Measurements from ENCODE around the gene BCAS3. TPM values are rescaled to one million over a fixed set of nuclear protein-coding genes. Genes with fewer than 3 reads are reported as not detected.

The BCAS3 gene
- total RNA-seq, 4 donors from 2014 or later = 18.2 to 60.6 (median 23.4) TPM

DNA sequence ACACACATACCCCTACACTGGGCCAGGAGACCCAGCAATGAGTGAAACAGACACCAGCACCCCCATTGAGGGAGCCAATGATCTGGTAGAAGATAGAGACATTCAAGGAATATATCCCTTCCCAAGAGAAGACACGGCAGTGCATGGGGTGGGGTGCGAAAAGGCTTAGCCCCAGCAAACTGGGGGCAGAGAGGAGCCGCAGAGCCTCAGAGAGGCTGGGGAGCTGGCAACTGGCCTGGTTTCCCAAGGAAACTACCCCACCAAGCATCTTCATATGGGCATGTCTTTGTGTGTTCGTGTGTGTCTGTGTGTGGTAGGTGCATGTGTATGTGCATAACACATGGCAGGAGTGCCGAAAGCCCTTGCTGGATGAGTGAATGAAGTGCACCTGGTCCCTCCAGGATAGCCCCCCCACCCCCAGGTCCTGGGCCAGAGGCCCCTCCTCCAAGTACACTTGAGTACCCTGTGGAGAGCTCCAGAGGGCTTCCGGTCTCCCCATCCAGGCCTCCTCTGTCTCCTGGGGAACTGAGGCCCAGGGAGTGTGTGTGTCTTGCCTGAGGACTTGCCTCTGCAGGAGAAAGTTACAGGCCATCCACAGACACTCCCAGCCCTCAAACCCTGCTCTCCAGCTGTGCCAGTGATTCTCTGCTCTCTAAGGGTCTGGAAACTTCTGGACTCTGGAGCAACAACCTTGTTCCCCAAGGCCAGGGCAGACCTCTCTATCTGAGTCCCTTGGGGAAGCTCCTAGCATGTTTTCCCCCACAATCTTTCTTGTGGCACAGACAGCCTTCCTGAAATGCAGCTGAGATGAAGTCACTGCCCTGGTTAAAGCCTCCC is 737.9 kb downstream of the BCAS3 start:
- H3K27me3 ChIP-seq = peaks cover 8 to 16% (median 14%) of the 10 kb centered on the region in 3 donors
- peaks cover 0 to 14% of the 10 kb centered on the region in 2 donors for H3K4me1 ChIP-seq
- H3K9me3 ChIP-seq = no peaks in the 10 kb centered on the region
- intact Hi-C loops (cut with DNase I; ENCODE audit: low total_unique reads) (loop anchor here (10.0 kb wide), 1 partner anchor 449 kb away; the partner anchor contains the start of gene BRIP1), in situ Hi-C loops (cut with MboI; ENCODE audit: low sequenced_read_pairs in 4 of 4) (no loop called here)
- no peak overlapping the region for H3K27ac ChIP-seq
- TF ChIP-seq, protein P1, sequence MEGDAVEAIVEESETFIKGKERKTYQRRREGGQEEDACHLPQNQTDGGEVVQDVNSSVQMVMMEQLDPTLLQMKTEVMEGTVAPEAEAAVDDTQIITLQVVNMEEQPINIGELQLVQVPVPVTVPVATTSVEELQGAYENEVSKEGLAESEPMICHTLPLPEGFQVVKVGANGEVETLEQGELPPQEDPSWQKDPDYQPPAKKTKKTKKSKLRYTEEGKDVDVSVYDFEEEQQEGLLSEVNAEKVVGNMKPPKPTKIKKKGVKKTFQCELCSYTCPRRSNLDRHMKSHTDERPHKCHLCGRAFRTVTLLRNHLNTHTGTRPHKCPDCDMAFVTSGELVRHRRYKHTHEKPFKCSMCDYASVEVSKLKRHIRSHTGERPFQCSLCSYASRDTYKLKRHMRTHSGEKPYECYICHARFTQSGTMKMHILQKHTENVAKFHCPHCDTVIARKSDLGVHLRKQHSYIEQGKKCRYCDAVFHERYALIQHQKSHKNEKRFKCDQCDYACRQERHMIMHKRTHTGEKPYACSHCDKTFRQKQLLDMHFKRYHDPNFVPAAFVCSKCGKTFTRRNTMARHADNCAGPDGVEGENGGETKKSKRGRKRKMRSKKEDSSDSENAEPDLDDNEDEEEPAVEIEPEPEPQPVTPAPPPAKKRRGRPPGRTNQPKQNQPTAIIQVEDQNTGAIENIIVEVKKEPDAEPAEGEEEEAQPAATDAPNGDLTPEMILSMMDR (IDR thresholded peaks at IDR 0.05 in 4 of 5, conservative IDR thresholded peaks at IDR 0.05 in 1 of 5) = no peak
- TF ChIP-seq POLR2A (IDR thresholded peaks at IDR 0.05) = no peak
- peak in 1 of 2 donors; percentile 10 for DNase-seq
- no peaks in the 10 kb centered on the region for H3K36me3 ChIP-seq
- ATAC-seq = no peak
- no peak overlapping the region for H3K4me3 ChIP-seq

DNA sequence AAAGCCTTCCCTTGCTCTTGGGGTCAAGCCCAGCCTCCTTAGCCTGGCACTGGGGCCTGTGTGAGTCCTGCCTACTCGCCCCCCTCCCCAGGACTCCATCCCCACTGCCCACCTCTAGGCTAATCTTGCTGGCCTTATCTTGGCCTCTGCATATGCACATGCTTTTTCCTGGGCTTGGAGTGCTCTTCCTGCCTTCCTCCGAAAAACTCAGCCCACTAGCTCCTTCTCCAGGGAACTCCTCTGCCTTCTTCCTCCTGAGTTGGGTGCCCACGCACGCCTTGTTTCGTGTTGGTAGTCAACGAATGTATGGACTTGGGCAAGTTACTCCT is 738.5 kb downstream of the BCAS3 start:
- H3K36me3 ChIP-seq = no peaks in the 10 kb centered on the region
- in situ Hi-C loops (cut with MboI; ENCODE audit: low sequenced_read_pairs in 4 of 4) (no loop called here), intact Hi-C loops (cut with DNase I; ENCODE audit: low total_unique reads) (loop anchor here (10.0 kb wide), 1 partner anchor 449 kb away; the partner anchor contains the start of gene BRIP1)
- no peak for ATAC-seq
- H3K4me3 ChIP-seq = peak overlapping the region in 1 of 4 donors; percentile 15
- peaks cover 0 to 13% of the 10 kb centered on the region in 2 donors for H3K4me1 ChIP-seq
- no peaks in the 10 kb centered on the region for H3K9me3 ChIP-seq
- DNase-seq = no peak
- no peak for TF ChIP-seq POLR2A (IDR thresholded peaks at IDR 0.05)
- TF ChIP-seq, protein P1 (IDR thresholded peaks at IDR 0.05 in 4 of 5, conservative IDR thresholded peaks at IDR 0.05 in 1 of 5) = no peak
- H3K27me3 ChIP-seq = peaks cover 7 to 13% (median 13%) of the 10 kb centered on the region in 3 donors
- H3K27ac ChIP-seq = peak overlapping the region in 3 of 4 donors; percentile 22 to 50 (median 31)

DNA sequence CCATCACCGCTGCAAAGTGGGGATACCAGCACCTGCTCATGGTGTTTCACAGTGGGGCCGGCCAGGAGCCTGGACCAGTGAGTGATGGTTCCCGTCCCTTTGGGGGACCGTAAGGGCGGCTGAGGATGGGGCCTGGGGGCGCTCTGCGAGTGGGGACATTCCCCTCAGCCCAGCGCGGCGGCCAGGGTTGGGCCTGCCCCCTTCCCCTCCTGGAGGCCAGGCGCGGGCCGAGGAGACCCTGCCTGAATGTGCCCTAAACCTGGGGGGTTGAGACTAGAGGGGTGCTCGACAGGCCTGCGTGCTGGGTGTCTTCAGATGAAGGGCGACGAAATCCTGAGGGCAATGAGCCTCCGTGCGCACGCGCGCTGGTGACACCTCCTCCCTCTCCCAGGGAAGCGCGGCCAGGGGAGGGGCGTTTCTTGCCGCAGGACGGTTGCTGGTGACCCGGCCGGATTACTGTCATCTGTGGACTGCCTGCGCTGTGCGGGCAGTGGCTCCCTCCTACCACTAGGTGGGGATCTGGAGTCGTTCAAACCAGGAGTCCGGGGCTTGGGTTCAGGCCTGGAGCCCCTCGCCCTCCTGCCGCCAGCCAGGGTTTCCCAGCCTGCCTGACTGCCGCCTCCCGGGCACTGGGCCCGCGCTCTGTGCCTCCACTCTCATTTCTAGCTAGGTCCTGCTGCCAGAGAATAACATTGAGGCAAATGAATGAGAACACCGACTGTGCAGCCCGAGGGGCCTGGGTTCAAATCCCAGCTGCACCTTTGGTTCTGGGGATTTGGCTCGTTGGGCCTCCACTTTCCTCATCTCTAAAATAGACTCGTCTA is 739.1 kb downstream of the BCAS3 start:
- no peaks in the 10 kb centered on the region for H3K36me3 ChIP-seq
- peak; percentile 58 to 75 for DNase-seq
- peak overlapping the region; percentile 1 to 40 (median 18) for H3K4me3 ChIP-seq
- TF ChIP-seq POLR2A (IDR thresholded peaks at IDR 0.05) = no peak
- TF ChIP-seq, protein P1 (IDR thresholded peaks at IDR 0.05 in 4 of 5, conservative IDR thresholded peaks at IDR 0.05 in 1 of 5) = peak; percentile 61 to 91 (median 85)
- intact Hi-C loops (cut with DNase I; ENCODE audit: low total_unique reads) = loop anchor here (1.0 to 10.0 kb wide), 2 partner anchors 135 to 448 kb away; partner anchors contain the start of gene BRIP1
- H3K4me1 ChIP-seq = peaks cover 0 to 7% of the 10 kb centered on the region in 2 donors
- peak overlapping the region in 3 of 4 donors; percentile 22 to 50 (median 31) for H3K27ac ChIP-seq
- ATAC-seq = peak; percentile 21 to 42
- H3K27me3 ChIP-seq = peaks cover 8 to 13% (median 10%) of the 10 kb centered on the region in 3 donors
- H3K9me3 ChIP-seq = no peaks in the 10 kb centered on the region
- in situ Hi-C loops (cut with MboI; ENCODE audit: low sequenced_read_pairs in 4 of 4) = no loop called here

DNA sequence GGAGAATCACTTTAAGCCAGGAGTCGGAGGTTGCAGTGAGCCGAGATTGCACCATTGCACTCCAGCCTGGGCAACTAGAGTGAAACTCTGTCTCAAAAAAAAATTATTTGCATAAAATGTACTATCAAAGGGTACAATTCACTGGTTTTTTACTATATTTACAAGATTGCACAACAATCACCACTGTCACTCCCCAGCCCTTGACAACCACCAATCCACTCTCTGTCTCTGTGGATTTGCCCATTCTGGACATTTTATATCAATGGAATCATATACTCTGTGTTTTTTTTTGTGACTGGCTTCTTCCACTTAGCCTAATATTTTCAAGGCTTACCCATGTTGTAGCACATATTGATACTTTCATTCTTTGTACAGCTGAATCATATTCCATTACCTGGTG is 740.8 kb downstream of the BCAS3 start:
- no peaks in the 10 kb centered on the region for H3K36me3 ChIP-seq
- ATAC-seq (no peak), DNase-seq (no peak)
- in situ Hi-C loops (cut with MboI; ENCODE audit: low sequenced_read_pairs in 4 of 4) (no loop called here), intact Hi-C loops (cut with DNase I; ENCODE audit: low total_unique reads) (loop anchor here (10.0 kb wide), 1 partner anchor 446 kb away; the partner anchor contains the start of gene BRIP1)
- TF ChIP-seq POLR2A (IDR thresholded peaks at IDR 0.05) = no peak
- TF ChIP-seq, protein P1 (IDR thresholded peaks at IDR 0.05 in 4 of 5, conservative IDR thresholded peaks at IDR 0.05 in 1 of 5) = no peak
- peaks cover 0 to 2% of the 10 kb centered on the region in 2 donors for H3K4me1 ChIP-seq
- H3K4me3 ChIP-seq = no peak overlapping the region
- peaks cover 5 to 25% (median 14%) of the 10 kb centered on the region in 3 donors for H3K27me3 ChIP-seq
- no peaks in the 10 kb centered on the region for H3K9me3 ChIP-seq
- H3K27ac ChIP-seq = no peak overlapping the region
